ENCODE data around the gene PCDHGA8.

- TF ChIP-seq CTCF (conservative IDR thresholded peaks at IDR 0.05; ENCODE audit: low read length): no peak
- no peak for TF ChIP-seq EZH2phosphoT487 (IDR thresholded peaks at IDR 0.05; ENCODE audit: borderline replicate concordance, low read depth, low read length)
These were observed 29.7 kb upstream of the PCDHGA8 start for GRCh38 chr5:141362719-141363118.
